G401.6 (cell line): Measurements from ENCODE around the gene SOS1.
A peak's percentile ranks its signal among the peaks of the same experiment; 100 is the strongest.
"Not testable (repeated sequence)": the region's sequence is repeated elsewhere in the genome, so short reads cannot be mapped to it uniquely, and the experiment has no call there.

Experiments
- FAIRE-seq: peaks from 2 replicates; lab custom pipeline; 2012; peaks lifted over from hg19 to GRCh38; lab: Jason Lieb, UNC

The SOS1 gene

GRCh38 chr2:39138837-39139211 lies 18.0 kb upstream of the SOS1 start:
- FAIRE-seq: no peak

GRCh38 chr2:39138187-39138836 lies 17.5 kb upstream of the SOS1 start:
- FAIRE-seq: not testable (repeated sequence)

DNA sequence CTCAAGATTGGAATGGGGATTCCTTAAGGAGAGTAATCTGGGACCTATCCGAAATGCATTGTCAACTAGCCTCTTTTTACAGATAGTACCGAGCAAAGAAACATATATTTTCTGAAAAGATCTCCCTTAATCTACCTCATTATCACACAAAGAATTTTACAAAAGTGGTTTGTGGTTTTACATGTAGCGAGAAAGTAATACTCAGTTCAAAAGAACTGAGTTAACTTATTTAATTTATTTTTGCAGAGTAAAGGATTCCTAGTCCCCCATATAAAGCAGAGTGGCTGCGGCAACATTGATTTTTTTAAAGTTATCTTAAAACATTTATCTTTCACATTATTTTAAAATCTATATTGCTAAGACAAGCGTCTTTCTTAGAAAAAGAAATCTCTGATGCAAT lies 15.9 kb upstream of the SOS1 start:
- no peak for FAIRE-seq

- no peak for FAIRE-seq
These were observed 14.9 kb upstream of the SOS1 start for GRCh38 chr2:39135690-39136259.

DNA sequence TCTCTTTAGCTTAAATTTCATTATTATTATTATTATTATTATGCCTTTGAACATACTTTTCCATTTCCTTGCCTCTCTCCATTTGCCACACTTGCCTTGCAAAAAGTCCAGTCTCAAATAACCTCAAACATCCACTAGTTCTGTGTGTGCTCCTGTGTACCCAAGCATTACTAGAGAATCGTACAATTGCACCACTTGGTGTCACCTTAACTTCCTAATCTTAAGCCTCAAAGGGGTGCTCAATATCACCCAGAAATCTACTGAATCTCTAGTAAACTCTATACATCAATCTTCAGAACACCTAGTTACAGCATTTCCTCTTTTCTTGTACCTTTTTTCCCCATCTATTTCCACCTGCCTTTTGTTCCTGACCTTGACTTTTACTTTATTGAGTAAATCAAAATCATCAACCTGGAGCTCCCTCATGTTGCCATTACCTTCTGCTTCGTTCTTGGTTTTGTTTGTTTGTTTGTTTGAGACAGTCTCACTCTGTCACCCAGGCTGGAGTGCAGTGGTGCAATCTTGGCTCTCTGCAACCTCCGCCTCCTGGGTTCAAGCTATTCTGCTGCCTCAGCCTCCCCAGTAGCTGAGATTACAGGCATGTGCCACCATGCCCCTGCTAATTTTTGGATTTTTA lies 12.5 kb upstream of the SOS1 start:
- no peak for FAIRE-seq

- no peak for FAIRE-seq
These were observed 8.1 kb upstream of the SOS1 start for GRCh38 chr2:39128919-39129391.

DNA sequence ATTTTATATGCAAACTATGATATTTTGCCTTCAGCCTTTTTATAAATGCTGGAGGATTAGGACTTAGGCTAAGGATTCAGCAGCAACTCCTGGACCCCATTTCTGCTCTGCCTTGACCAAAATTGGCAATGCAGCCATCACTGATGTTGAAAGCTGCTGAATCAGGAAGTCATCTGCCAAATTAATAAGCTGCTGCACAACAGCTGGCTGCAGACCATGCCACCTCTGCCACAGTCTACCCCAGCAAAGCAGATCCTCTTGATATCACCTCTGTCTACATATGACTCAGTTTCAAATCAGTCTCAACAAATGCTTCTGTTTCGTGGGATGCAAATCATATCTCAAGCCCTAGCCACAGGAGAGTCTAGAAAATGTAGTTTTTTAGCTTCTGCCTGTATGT lies 7.1 kb upstream of the SOS1 start:
- FAIRE-seq: no peak

DNA sequence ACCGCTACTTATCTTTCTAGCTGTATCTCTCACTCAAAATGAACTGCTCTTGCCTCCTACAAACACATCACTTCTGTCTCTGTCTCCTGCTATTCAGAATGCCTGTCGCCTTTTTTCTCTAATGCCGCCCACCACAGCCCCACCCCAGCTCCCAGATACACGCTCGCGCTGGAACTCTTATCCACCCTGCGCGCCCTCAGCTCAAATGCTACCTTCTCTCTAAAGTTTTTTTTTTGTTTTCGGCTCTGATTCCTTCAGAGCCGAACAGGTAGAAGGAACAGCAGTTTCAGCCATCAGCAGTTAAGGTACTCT lies 3.9 kb upstream of the SOS1 start:
- no peak for FAIRE-seq

GRCh38 chr2:39124000-39124745 lies 3.3 kb upstream of the SOS1 start:
- FAIRE-seq: peak; percentile 71

DNA sequence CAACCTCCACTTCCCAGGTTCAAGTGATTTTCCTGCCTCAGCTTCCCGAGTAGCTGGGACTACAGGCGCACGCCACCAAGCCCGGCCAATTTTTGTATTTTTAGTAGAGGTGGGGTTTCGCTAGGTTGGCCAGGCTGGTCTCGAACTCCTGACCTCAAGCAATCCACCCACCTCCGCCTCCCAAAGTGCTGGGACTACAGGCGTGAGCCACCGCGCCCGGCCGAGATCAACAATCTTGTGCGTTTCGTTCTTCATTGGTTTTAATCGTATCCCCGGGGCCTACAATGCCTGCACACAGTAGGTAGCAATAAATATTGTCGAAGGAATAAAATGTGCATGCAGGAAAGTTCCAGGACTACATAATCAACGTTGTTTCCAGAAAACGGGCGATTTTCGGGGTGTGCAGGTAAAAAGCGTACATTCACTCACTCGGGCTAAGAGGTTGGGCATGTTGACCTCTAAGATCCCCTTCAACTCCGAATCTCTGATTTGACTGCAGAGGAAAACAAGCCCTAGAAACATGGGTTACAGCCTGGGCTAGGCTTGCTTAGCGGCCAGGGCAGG lies 2.7 kb upstream of the SOS1 start:
- no peak for FAIRE-seq

DNA sequence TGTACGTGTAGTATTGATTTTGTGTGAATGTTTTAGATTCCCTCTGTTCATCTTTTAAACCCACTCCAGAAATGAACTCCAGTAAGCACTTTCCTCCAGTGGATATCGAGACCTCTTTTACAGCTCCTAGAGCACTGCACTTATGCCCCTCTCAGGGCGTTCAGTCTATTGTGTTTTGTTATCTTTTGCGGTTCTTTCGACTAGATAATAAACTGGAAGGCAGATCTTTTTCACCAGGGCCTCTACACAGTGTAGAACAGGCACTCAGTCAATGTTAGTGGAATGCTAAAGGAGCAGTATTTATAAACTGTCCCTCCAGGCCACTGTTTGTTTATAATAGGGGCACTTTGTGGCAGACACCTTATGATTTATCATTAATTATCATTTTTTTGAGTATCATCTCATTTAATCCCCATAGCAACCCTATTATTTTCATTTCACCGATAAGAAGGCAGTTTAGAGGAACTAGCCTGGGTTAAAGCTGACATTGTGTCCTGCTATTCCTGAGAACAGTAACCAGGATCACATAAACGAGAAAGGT lies 742 bp upstream of the SOS1 start:
- no peak for FAIRE-seq

DNA sequence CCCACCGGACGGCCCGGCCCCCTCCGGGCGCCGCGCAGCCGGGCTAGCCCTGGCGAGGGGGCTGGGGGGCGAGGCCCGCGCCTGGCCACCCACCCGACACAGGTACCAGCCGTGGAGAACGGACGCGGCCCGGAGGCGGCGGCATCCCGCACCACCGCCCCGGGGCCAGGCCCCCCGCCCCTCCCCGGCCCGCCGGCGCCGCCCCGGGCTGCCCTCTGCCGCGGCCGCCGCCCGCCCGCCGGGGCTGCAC lies 405 bp downstream of the SOS1 start:
- FAIRE-seq: no peak

GRCh38 chr2:39119732-39120520 lies 925 bp downstream of the SOS1 start:
- FAIRE-seq: no peak

DNA sequence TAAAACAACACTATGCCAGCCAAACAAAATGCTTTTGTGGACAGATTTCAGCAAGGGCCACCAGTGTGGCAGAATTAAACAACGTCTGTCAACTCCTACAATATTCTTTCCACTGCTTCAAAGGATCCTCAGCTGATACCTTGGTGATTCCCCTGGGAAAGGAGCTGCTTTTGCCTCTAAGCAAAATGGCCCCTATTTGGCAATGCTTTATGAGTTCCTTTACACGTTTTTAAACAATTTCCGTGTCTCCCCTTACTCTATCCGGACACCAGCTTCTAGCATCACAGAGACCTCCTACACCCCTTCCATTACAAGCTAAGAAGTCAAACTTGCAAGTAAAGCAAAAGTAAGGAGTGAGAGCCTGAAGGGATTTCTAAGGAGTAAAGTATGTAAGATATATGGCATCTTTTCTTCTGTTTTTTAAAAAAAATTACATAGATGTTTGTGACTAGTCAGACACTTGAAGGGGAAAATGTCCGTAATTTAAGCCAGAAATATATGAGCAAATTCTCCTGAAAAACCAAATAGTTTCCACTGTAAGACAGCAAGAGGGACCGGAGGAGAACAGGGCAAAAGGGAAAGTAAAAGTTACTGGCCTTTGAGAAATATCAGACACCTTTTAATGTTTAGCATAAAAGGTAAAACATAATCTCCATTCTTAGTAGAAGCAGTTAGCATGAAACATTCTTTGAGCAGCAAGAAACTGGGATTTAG lies 1.9 kb downstream of the SOS1 start:
- FAIRE-seq: no peak

GRCh38 chr2:39115556-39115955 lies 5.3 kb downstream of the SOS1 start:
- no peak for FAIRE-seq

DNA sequence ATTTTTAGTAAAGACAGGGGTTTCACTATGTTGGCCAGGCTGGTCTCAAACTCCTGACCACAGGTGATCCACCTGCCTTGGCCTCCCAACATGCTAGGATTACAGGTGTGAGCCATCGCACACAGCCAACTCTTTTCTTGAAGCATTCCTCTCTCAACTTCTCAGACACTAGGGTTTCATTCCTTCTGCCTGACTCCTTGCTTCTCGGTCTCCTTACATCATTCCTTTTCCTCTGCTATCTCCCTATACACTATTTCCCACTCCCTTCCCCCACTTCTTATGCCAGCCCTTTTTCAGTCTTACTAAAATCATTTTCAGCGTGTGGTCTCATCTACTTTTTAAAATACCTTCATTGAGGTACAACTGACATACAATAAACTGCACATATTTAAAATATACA lies 6.1 kb downstream of the SOS1 start:
- FAIRE-seq: no peak

- no peak for FAIRE-seq
These were observed 11.3 kb downstream of the SOS1 start for GRCh38 chr2:39109537-39109936.

GRCh38 chr2:39108377-39108776 lies 12.5 kb downstream of the SOS1 start:
- FAIRE-seq: no peak

DNA sequence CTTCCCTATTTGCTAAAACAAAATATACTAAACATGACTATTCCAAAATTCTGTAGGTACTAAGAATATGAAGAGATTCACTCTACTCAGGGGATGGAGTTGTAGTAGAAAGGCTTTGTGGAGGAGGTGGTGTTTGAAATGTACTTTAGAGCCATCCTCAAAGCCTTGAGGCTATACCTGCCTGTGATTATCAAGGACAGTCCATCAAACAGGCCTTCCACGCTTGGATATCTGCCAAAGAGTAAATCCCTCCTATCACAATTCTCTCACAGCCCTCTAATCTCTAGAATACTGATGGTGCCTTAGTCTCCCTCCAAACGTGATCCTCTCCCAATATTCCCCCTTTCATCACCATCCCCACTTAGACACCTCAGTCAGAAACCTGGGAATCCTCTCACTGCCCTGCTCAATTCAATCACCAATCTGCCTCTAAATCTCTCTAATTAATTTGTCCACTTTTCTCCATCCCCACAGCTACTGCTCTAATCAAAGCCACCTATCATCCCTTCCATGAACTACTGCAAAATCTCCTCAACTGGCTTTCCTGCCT lies 13.1 kb downstream of the SOS1 start:
- FAIRE-seq: no peak

GRCh38 chr2:39107156-39107555 lies 13.7 kb downstream of the SOS1 start:
- FAIRE-seq: peak; percentile 49
